Pons (tissue), 1 donor: ENCODE measurements around the gene VWDE.

ENCODE experiments used
- DNase-seq: peaks from one replicate; pipeline ENCODE4 v3.0.0-alpha.2; 2016; ENCODE audit warnings: low spot score

VWDE gene

GRCh38 chr7:12290761-12291160 lies 112.9 kb downstream of the VWDE start:
- DNase-seq: no peak

- DNase-seq: no peak
These were observed 113.7 kb downstream of the VWDE start for GRCh38 chr7:12289996-12290395.

GRCh38 chr7:12287901-12288300 lies 115.8 kb downstream of the VWDE start:
- no peak for DNase-seq

GRCh38 chr7:12281038-12281437 lies 122.6 kb downstream of the VWDE start:
- no peak for DNase-seq
